DOHH2 (cell line): ENCODE measurements around the gene KDM6A.
"Not testable (repeated sequence)": the region's sequence is repeated elsewhere in the genome, so short reads cannot be mapped to it uniquely, and the experiment has no call there.

ENCODE experiments used
- H3F3A ChIP-seq: fragments of 200-600 bp; sonication (generic), shearing (Covaris generic); 2 replicates; pipeline ENCODE4 v1.6.0; 2016; ENCODE audit warnings: antibody characterized with exemption, mild to moderate bottlenecking; ENCODE audit not compliant: control insufficient read depth, insufficient read depth
- H3K27ac ChIP-seq: fragments of 200-600 bp; sonication (generic); 2 replicates; pipeline ENCODE4 v1.5.1; 2014; ENCODE audit warnings: low read depth, mild to moderate bottlenecking, low read length, moderate library complexity
- H3K27me3 ChIP-seq: fragments of 200-600 bp; sonication (generic); 2 replicates; pipeline ENCODE4 v1.6.1; 2014; ENCODE audit warnings: mild to moderate bottlenecking, low read length, mixed read lengths; ENCODE audit not compliant: control insufficient read depth
- H3K36me3 ChIP-seq: fragments of 200-600 bp; sonication (generic); 2 replicates; pipeline ENCODE4 v1.6.1; 2014; ENCODE audit warnings: mild to moderate bottlenecking, low read length, moderate library complexity, mixed read lengths; ENCODE audit not compliant: control insufficient read depth
- H3K4me1 ChIP-seq: fragments of 200-600 bp; sonication (generic); 2 replicates; pipeline ENCODE4 v1.6.1; 2014; ENCODE audit warnings: mild to moderate bottlenecking, low read length, mixed read lengths; ENCODE audit not compliant: control insufficient read depth
- H3K4me2 ChIP-seq: fragments of 200-600 bp; sonication (generic); 2 replicates; pipeline ENCODE4 v1.6.0; 2014; ENCODE audit warnings: mild to moderate bottlenecking, low read length, moderate library complexity
- H3K4me3 ChIP-seq: fragments of 200-600 bp; sonication (generic); 2 replicates; pipeline ENCODE4 v1.5.1; 2014; ENCODE audit warnings: mild to moderate bottlenecking, low read length, mixed read lengths
- H3K79me2 ChIP-seq: fragments of 200-600 bp; sonication (generic); 2 replicates; pipeline ENCODE4 v1.6.1; 2014; ENCODE audit warnings: mild to moderate bottlenecking, low read length, mixed read lengths; ENCODE audit not compliant: control insufficient read depth
- H3K9me2 ChIP-seq: fragments of 200-600 bp; sonication (generic); replicated peaks from 2 replicates; pipeline ENCODE4 v1.6.1; 2014; ENCODE audit warnings: mild to moderate bottlenecking, low read length, mixed read lengths; ENCODE audit not compliant: control insufficient read depth
- H3K9me3 ChIP-seq: fragments of 200-600 bp; sonication (generic); 2 replicates; pipeline ENCODE4 v1.6.1; 2014; ENCODE audit warnings: antibody characterized with exemption, low read length, mixed read lengths; ENCODE audit not compliant: control insufficient read depth, insufficient read depth
- H4K20me1 ChIP-seq: fragments of 200-600 bp; sonication (generic); 2 replicates; pipeline ENCODE4 v1.6.0; 2014; ENCODE audit warnings: low read depth, mild to moderate bottlenecking, antibody characterized with exemption, low read length, moderate library complexity; ENCODE audit not compliant: control insufficient read depth, insufficient read depth
- EZH2phosphoT487 ChIP-seq: fragments of 200-600 bp; sonication (generic); IDR thresholded peaks from 2 replicates; pipeline ENCODE4 v1.6.1; 2017; ENCODE audit warnings: borderline replicate concordance, mild to moderate bottlenecking, antibody characterized with exemption, low read length, moderate library complexity, mixed read lengths
- TF ChIP-seq, protein P1 (sequence below): fragments of 200-600 bp; sonication (generic); IDR thresholded peaks from one replicate; pipeline ENCODE4 v1.5.1; 2014; ENCODE audit warnings: antibody characterized with exemption, mild to moderate bottlenecking, low read depth, low read length; ENCODE audit not compliant: poor library complexity, severe bottlenecking

KDM6A gene

GRCh38 chrX:44908153-44908552 lies 35.2 kb downstream of the KDM6A start:
- Histone ChIP-seq H3K9me3 (no peaks in the 10 kb centered on the region), H3K27me3 (no peaks in the 10 kb centered on the region), H3K36me3 (no peaks in the 10 kb centered on the region), H3K4me3 (no peak overlapping the region), H3F3A (peaks cover 15% of the 10 kb centered on the region), H3K4me2 (no peak overlapping the region), H3K4me1 (peaks cover 57% of the 10 kb centered on the region), H4K20me1 (0 out of 2 replicates have a peak, but pooled peaks cover 8% of the 10 kb centered on the region), H3K9me2 (no peaks in the 10 kb centered on the region), H3K79me2 (peaks cover 89% of the 10 kb centered on the region), H3K27ac (no peak overlapping the region)
- no peak for TF ChIP-seq EZH2phosphoT487
- TF ChIP-seq, protein P1, sequence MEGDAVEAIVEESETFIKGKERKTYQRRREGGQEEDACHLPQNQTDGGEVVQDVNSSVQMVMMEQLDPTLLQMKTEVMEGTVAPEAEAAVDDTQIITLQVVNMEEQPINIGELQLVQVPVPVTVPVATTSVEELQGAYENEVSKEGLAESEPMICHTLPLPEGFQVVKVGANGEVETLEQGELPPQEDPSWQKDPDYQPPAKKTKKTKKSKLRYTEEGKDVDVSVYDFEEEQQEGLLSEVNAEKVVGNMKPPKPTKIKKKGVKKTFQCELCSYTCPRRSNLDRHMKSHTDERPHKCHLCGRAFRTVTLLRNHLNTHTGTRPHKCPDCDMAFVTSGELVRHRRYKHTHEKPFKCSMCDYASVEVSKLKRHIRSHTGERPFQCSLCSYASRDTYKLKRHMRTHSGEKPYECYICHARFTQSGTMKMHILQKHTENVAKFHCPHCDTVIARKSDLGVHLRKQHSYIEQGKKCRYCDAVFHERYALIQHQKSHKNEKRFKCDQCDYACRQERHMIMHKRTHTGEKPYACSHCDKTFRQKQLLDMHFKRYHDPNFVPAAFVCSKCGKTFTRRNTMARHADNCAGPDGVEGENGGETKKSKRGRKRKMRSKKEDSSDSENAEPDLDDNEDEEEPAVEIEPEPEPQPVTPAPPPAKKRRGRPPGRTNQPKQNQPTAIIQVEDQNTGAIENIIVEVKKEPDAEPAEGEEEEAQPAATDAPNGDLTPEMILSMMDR, result no peak

- no peak overlapping the region for H3K4me3 ChIP-seq
- H3K9me2 ChIP-seq, result no peaks in the 10 kb centered on the region
- H3K27me3 ChIP-seq, result no peaks in the 10 kb centered on the region
- no peak for TF ChIP-seq EZH2phosphoT487
- TF ChIP-seq, protein P1, result no peak
- no peak overlapping the region for H3K4me2 ChIP-seq
- no peaks in the 10 kb centered on the region for H3K9me3 ChIP-seq
- H3K36me3 ChIP-seq, result no peaks in the 10 kb centered on the region
- no peak overlapping the region for H3K27ac ChIP-seq
- 0 out of 2 replicates have a peak, but pooled peaks cover 8% of the 10 kb centered on the region for H4K20me1 ChIP-seq
- peaks cover 89% of the 10 kb centered on the region for H3K79me2 ChIP-seq
- H3K4me1 ChIP-seq, result peaks cover 51% of the 10 kb centered on the region
- peaks cover 11% of the 10 kb centered on the region for H3F3A ChIP-seq
Observed at GRCh38 chrX:44908827-44909226, 35.8 kb downstream of the KDM6A start.

DNA sequence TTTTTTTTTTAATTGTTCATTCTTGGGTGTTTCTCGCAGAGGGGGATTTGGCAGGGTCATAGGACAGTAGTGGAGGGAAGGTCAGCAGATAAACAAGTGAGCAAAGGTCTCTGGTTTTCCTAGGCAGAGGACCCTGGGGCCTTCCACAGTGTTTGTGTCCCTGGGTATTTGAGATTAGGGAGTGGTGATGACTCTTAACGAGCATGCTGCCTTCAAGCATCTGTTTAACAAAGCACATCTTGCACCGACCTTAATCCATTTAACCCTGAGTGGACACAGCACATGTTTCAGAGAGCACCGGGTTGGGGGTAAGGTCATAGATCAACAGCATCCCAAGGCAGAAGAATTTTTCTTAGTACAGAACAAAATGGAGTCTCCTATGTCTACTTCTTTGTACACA lies 37.5 kb downstream of the KDM6A start:
- H3K9me2 ChIP-seq, H3F3A ChIP-seq, H3K4me3 ChIP-seq, H4K20me1 ChIP-seq, H3K4me2 ChIP-seq, H3K36me3 ChIP-seq, H3K27ac ChIP-seq, H3K27me3 ChIP-seq, H3K9me3 ChIP-seq: not testable (repeated sequence)
- peaks cover 89% of the 10 kb centered on the region for H3K79me2 ChIP-seq
- H3K4me1 ChIP-seq, result peaks cover 34% of the 10 kb centered on the region

DNA sequence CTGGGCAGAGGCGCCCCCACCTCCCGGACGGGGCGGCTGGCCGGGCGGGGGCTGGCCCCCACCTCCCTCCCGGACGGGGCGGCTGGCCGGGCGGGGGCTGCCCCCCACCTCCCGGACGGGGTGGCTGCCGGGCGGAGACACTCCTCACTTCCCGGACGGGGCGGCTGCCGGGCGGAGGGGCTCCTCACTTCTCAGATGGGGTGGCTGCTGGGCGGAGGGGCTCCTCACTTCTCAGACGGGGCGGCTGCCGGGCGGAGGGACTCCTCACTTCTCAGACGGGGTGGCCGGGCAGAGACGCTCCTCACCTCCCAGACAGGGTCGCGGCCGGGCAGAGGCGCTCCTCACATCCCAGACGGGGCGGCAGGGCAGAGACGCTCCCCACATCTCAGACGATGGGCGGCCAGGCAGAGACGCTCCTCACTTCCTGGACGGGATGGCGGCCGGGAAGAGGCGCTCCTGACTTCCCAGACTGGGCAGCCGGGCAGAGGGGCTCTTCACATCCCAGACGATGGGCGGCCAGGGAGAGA lies 38.1 kb downstream of the KDM6A start:
- H3K9me2 ChIP-seq, H3K4me2 ChIP-seq, H4K20me1 ChIP-seq, H3K36me3 ChIP-seq, H3K4me3 ChIP-seq, H3K9me3 ChIP-seq, H3F3A ChIP-seq, H3K27me3 ChIP-seq, H3K27ac ChIP-seq: not testable (repeated sequence)
- peaks cover 28% of the 10 kb centered on the region for H3K4me1 ChIP-seq
- peaks cover 89% of the 10 kb centered on the region for H3K79me2 ChIP-seq
